Central memory CD8-positive, alpha-beta T cell (primary cell): Measurements from ENCODE around the gene RNF133.

Experiments used
- ATAC-seq: fragments of 150-1000 bp; cut with Tn5 transposase; replicated peaks from 2 replicates; pipeline ENCODE4 v1.10.0; 2022; ENCODE audit warnings: mild to moderate bottlenecking, moderate FRiP score, moderate number of reproducible peaks; ENCODE audit not compliant: poor library complexity, severe bottlenecking; ENCODE audit errors: extremely low read depth
- DNase-seq, 2 donors: peaks; one replicate each; pipeline ENCODE4 v3.0.0; 2021; ENCODE audit warnings: low spot score in 2 of 2
- H3K27ac Mint-ChIP-seq: one replicate; pipeline ENCODE4 v1.8.0; 2022; ENCODE audit warnings: low read depth, mild to moderate bottlenecking, moderate library complexity, mixed read lengths
- H3K27me3 Mint-ChIP-seq: one replicate; pipeline ENCODE4 v1.8.0; 2022; ENCODE audit warnings: mixed read lengths
- H3K36me3 Mint-ChIP-seq: one replicate; pipeline ENCODE4 v1.8.0; 2022; ENCODE audit warnings: mild to moderate bottlenecking, moderate library complexity, mixed read lengths; ENCODE audit not compliant: insufficient read depth
- H3K4me1 Mint-ChIP-seq: one replicate; pipeline ENCODE4 v1.8.0; 2022; ENCODE audit warnings: mixed read lengths
- H3K4me3 Mint-ChIP-seq: one replicate; pipeline ENCODE4 v1.8.0; 2022; ENCODE audit warnings: mild to moderate bottlenecking, moderate library complexity, mixed read lengths
- H3K9me3 Mint-ChIP-seq: one replicate; pipeline ENCODE4 v1.8.0; 2022; ENCODE audit warnings: mixed read lengths

Gene RNF133, protein sequence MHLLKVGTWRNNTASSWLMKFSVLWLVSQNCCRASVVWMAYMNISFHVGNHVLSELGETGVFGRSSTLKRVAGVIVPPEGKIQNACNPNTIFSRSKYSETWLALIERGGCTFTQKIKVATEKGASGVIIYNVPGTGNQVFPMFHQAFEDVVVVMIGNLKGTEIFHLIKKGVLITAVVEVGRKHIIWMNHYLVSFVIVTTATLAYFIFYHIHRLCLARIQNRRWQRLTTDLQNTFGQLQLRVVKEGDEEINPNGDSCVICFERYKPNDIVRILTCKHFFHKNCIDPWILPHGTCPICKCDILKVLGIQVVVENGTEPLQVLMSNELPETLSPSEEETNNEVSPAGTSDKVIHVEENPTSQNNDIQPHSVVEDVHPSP

DNA sequence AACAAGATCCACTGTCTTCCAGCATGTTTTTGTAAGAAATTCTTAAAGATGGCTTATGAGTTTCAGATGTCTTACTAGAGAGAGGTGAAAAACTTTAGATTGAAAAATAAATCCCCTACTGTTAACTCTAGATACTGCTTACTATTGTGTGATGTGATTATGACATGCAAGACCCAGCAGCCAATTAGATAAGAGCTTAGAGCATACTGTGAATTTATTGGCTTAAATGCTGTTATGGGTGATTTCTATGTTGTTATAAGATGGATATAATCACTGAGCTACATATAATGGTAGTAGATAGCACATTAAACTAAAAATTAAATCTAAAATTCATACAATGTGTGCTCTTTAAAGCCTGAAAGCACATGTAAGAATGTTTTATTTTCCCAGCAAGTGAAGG, at the start of gene RNF133:
Gene RNF133, minus strand, starts transcription at position 101 of the 400 bp plus-strand sequence. CDS start 199 bp downstream, outside the sequence.
- Mint-ChIP-seq H3K36me3 (no peaks in the 10 kb centered on the region), H3K27me3 (no peaks in the 10 kb centered on the region), H3K27ac (no peak within 1 kb of the TSS), H3K9me3 (peaks cover 28% of the 10 kb centered on the region), H3K4me1 (no peaks in the 10 kb centered on the region), H3K4me3 (no peak within 1 kb of the TSS)
- no peak for DNase-seq
- no peak for ATAC-seq

DNA sequence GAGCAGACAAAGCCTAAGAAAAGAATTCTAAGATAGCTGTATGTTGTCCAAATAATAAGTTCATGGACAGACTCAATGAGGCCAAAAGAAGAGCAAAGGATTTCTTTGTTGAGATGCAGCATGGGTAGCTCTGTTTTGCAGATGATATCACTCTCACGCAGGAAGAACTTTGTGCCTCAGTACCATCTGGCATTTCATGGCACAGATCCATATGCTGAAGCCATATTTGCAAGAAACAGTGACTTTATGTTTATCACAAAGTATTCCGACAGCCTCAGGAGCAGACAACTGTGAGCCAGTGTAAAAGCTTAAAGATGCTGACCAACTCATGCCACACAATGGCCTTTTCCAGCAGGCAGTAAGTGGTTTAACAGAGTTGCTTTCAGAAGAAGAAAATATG, 49.3 kb upstream of the RNF133 start:
- peaks cover 1% of the 10 kb centered on the region for H3K36me3 Mint-ChIP-seq
- no peak for DNase-seq
- H3K4me3 Mint-ChIP-seq: no peak overlapping the region
- no peak overlapping the region for H3K27ac Mint-ChIP-seq
- peaks cover 35% of the 10 kb centered on the region for H3K9me3 Mint-ChIP-seq
- no peaks in the 10 kb centered on the region for H3K4me1 Mint-ChIP-seq
- ATAC-seq: no peak
- H3K27me3 Mint-ChIP-seq: no peaks in the 10 kb centered on the region

DNA sequence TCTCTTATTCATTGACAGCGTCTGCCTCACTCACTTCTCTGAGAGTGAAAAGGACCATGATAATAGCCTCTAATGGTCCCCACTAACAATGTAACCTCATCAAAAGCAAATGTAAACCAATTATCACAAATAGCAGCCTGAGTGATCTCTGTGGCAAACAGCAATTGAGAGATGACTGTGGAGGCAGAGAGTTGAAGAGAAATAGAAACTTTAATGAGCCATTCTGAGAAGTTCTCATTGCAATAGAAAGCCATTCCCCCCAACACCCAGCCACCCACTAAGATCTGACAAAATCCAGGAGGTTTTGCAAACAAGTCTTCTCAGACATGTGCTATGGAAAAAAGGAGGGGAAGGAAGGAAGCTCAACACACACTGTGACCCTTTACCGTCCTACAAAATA, 48.0 kb upstream of the RNF133 start:
- no peak overlapping the region for H3K4me3 Mint-ChIP-seq
- no peak overlapping the region for H3K27ac Mint-ChIP-seq
- no peaks in the 10 kb centered on the region for H3K27me3 Mint-ChIP-seq
- ATAC-seq (no peak), DNase-seq (no peak)
- no peaks in the 10 kb centered on the region for H3K4me1 Mint-ChIP-seq
- H3K9me3 Mint-ChIP-seq: peaks cover 35% of the 10 kb centered on the region
- no peaks in the 10 kb centered on the region for H3K36me3 Mint-ChIP-seq

DNA sequence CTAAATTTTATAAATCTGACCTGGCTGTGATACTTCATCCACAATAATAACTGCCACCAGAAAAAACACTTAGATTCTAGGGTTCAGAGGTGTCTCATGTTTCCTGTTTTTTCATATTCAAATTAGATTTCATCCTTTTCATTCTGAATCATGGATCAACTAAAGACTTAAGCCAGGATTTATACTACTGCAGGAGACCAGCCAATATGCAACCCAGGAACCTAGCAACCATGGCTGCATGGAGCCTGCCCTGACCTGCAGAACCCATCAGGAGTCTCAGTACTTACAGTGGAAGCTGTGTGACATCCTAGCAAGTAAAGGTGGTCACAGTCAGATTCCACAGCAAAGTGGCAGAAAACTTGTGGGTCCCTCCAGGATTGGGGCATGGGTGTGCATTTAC, 44.3 kb upstream of the RNF133 start:
- Mint-ChIP-seq H3K4me3 (no peak overlapping the region), H3K9me3 (peaks cover 29% of the 10 kb centered on the region), H3K27ac (no peak overlapping the region), H3K36me3 (no peaks in the 10 kb centered on the region), H3K4me1 (no peaks in the 10 kb centered on the region), H3K27me3 (no peaks in the 10 kb centered on the region)
- DNase-seq: no peak
- no peak for ATAC-seq

DNA sequence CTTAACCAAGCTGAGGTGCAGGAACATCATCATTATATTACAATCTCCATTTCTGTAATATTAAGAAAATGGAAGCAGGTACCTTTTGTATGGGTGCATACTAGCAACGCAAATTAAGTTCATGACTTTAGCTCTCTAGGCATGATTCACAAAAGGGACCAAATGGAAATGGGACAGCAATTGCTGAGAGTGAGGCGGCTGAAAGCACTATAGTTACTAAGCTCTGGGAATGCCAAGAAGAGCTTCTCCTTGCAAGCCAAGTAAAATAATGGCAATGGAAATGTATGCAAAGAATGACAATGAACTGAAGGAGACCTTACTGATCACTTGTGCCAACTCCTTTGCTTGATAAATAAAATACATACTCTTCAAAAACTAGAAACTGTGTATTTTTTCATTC, 40.0 kb upstream of the RNF133 start:
- Mint-ChIP-seq H3K4me3 (no peak overlapping the region), H3K27ac (no peak overlapping the region), H3K36me3 (no peaks in the 10 kb centered on the region), H3K27me3 (no peaks in the 10 kb centered on the region), H3K4me1 (no peaks in the 10 kb centered on the region), H3K9me3 (peaks cover 8% of the 10 kb centered on the region)
- DNase-seq (no peak), ATAC-seq (no peak)

DNA sequence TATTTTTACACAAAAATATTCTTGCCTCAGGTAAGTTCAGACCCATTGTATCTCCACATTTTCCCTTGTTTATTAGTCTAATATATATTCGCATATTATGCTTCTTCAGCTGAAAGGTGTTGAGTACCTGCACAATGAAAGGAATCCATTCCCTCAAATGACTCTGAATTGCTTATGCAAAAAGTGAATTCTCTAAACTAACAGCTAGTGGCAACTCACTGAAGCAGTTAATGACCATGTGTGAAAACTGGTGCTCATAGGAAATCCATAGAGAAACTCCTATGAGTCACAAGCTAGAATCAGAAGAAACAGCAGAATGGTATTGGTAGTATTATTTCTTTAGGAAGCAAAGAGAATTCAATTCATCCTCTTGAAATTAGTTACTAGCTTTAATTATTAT, 37.3 kb upstream of the RNF133 start:
- no peaks in the 10 kb centered on the region for H3K36me3 Mint-ChIP-seq
- DNase-seq: no peak
- no peak overlapping the region for H3K4me3 Mint-ChIP-seq
- no peaks in the 10 kb centered on the region for H3K27me3 Mint-ChIP-seq
- no peaks in the 10 kb centered on the region for H3K4me1 Mint-ChIP-seq
- no peak overlapping the region for H3K27ac Mint-ChIP-seq
- peaks cover 6% of the 10 kb centered on the region for H3K9me3 Mint-ChIP-seq
- no peak for ATAC-seq

DNA sequence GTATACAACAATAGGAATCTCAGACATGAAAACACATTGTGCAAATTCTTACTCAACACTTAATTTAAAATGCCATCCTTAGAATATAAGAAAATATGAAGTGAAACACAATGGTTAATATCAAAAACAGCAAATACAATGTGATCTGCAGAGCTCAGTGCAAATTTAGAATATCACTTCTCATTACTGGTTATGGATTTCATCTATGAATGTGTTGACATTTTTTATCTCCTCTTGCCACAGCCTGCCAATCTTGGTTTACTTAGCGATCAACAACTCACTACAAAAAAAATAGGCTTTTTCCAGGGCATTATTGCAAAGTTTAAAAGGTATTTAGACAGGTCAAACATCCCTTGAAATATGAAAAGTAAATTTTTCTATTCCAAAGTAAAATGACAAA, 28.8 kb upstream of the RNF133 start:
- peaks cover 10% of the 10 kb centered on the region for H3K9me3 Mint-ChIP-seq
- no peak overlapping the region for H3K27ac Mint-ChIP-seq
- ATAC-seq (no peak), DNase-seq (no peak)
- H3K36me3 Mint-ChIP-seq: no peaks in the 10 kb centered on the region
- no peaks in the 10 kb centered on the region for H3K27me3 Mint-ChIP-seq
- no peaks in the 10 kb centered on the region for H3K4me1 Mint-ChIP-seq
- H3K4me3 Mint-ChIP-seq: no peak overlapping the region

DNA sequence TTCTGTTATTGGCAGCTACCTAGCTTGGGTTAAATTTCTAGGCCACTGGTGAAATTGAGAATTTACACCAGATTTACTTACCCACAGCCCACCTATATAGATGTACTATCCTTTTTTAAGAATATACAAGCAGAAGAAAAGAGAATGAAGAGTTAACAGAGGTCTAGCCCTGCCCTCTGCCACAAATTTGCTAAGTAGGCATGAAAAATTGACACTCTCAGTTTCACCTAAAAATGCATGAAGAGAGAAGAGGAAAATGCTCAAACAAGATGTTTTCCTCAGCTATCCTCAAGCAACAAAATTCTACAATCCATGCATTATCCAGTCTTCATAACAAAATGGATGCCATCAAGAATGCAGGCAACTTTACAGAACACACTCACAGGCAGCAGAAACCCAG, 28.4 kb upstream of the RNF133 start:
- Mint-ChIP-seq H3K4me1 (no peaks in the 10 kb centered on the region), H3K9me3 (peaks cover 10% of the 10 kb centered on the region), H3K27me3 (no peaks in the 10 kb centered on the region), H3K27ac (no peak overlapping the region), H3K4me3 (no peak overlapping the region), H3K36me3 (no peaks in the 10 kb centered on the region)
- DNase-seq (no peak), ATAC-seq (no peak)

DNA sequence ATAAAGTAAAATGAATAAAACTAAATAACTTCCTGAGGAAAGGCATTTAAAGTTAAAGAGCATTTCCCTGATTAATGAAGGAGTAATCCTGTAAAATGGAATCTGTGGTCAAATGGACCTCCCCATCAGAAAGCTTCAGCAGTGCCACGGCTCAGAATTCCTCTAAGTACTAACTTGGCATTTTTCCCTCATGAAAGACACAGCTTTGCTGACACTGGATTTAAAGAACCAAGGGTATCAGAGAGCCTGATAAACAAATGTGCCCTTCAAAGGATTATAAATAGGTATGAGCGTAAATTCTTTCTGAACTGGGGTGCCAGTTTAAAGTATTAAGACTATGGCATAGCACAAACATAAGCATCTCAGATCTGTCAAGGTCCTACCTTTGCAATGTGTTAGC, 28.0 kb upstream of the RNF133 start:
- H3K27ac Mint-ChIP-seq: no peak overlapping the region
- DNase-seq (no peak), ATAC-seq (no peak)
- peaks cover 10% of the 10 kb centered on the region for H3K9me3 Mint-ChIP-seq
- H3K4me1 Mint-ChIP-seq: no peaks in the 10 kb centered on the region
- H3K36me3 Mint-ChIP-seq: no peaks in the 10 kb centered on the region
- H3K4me3 Mint-ChIP-seq: no peak overlapping the region
- no peaks in the 10 kb centered on the region for H3K27me3 Mint-ChIP-seq

DNA sequence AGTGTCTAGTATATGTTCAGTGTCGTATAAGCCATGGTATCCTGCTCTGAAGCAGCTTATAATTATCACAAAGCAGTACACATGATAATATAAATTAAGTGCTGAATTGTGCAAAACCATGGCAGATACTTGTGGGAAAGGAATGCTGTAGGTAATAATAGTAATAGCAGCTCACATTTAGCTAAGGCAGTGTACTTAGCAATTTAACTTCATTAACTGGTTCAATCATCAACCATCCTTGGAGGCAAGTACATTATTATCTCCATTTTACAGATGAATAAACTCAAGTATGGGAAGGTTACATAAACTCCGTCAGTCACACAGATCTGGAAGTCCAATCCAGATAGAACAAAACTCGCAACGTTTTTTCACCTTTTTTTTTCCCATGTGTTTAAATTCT, 25.4 kb upstream of the RNF133 start:
- Mint-ChIP-seq H3K36me3 (no peaks in the 10 kb centered on the region), H3K9me3 (peaks cover 11% of the 10 kb centered on the region), H3K4me3 (no peak overlapping the region), H3K27me3 (no peaks in the 10 kb centered on the region), H3K4me1 (no peaks in the 10 kb centered on the region), H3K27ac (no peak overlapping the region)
- ATAC-seq: no peak
- no peak for DNase-seq

DNA sequence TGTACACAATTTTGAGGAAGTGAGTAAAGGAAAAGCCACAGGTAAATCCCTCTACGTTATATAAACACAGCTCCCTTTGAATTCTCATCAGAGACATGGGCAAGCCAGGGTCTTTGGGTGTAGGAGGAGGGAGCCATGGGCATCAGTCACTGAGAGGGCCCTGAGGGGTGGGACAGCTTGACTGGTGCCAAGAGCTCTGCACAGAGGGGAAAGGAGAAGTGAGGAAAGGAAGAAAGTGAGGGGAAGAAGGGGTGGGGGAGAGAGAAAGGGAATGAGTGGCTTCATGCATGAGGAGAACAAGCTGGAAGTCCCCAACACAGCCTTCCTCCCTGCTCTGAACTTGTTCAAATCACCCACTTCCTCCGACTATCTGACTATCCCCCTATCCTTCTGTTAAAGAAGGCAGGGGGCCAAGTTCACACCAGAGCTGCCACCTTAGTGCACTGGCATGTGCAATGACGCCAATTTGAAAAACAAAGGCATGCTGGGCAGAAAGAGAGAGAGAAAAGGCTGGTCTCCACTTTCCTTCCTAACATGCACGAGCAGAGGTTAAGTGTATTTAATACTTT, 20.2 kb upstream of the RNF133 start:
- no peak overlapping the region for H3K27ac Mint-ChIP-seq
- H3K4me1 Mint-ChIP-seq: no peaks in the 10 kb centered on the region
- no peaks in the 10 kb centered on the region for H3K36me3 Mint-ChIP-seq
- no peaks in the 10 kb centered on the region for H3K27me3 Mint-ChIP-seq
- H3K9me3 Mint-ChIP-seq: peaks cover 5% of the 10 kb centered on the region
- ATAC-seq (no peak), DNase-seq (no peak)
- H3K4me3 Mint-ChIP-seq: no peak overlapping the region

DNA sequence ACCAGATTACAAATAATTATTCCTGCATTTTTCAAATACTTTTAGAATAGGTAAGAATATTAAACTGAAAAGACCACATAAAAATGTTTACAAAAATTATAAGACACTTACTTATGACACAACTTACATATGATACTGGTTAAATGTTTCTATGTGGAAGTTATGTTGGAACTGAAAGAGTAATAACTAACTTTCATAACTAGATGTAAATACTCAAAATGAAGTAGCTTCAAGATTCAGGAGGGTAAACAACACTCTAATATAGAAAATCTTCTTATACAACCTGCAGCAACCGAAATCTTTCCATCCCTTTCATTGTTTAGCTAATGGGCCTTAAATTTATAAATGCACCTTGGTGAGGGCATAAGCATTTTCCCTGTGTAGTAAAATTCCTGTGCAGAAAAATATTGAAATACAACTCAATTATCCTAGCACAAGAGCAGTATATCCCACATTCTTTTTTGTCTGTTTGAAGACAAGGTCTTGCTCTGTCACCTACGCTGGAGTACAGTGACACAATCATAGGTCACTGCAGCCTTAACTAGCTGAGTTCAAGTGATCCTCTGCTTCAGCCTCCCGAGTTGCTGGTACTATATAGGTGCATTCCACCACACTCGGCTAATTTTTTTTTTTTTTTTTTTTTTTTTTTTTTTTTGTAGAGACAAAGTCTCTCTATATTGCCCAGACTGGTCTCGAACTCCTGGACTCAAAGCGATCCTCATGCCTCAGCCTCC, 18.6 kb upstream of the RNF133 start:
- Mint-ChIP-seq H3K4me1 (no peaks in the 10 kb centered on the region), H3K27ac (no peak overlapping the region), H3K4me3 (no peak overlapping the region), H3K9me3 (peaks cover 5% of the 10 kb centered on the region), H3K36me3 (no peaks in the 10 kb centered on the region), H3K27me3 (no peaks in the 10 kb centered on the region)
- no peak for DNase-seq
- ATAC-seq: no peak

DNA sequence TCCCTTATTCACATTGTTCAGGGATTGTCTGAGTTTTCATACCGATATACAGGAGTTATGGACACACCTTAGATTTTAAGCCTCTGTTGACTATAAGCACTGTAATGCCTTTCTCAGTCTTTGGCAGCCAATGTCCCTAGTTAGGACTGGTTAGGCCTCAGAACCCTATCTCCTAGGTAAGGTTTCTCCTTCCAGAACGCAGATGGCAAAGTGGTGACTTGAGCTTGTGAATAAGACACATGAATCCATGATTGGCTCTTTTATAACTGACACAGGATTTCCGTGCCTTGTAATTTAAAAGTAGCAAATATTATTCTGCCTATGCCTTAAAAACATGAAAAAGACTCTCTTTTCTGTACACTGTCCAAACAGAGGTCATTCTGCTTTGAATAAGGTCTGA, 16.3 kb upstream of the RNF133 start:
- Mint-ChIP-seq H3K4me1 (no peaks in the 10 kb centered on the region), H3K4me3 (no peak overlapping the region), H3K27me3 (no peaks in the 10 kb centered on the region), H3K9me3 (peaks cover 6% of the 10 kb centered on the region), H3K27ac (no peak overlapping the region), H3K36me3 (no peaks in the 10 kb centered on the region)
- ATAC-seq (no peak), DNase-seq (no peak)
